Lung (tissue), 16 donors: ENCODE measurements around the gene MINAR1. TPM values are rescaled to one million over a fixed set of nuclear protein-coding genes. Genes with fewer than 3 reads are reported as not detected.
A peak's percentile ranks its signal among the peaks of the same experiment; 100 is the strongest.

Experiments used
- ATAC-seq: fragments of 200-7000 bp; cut with Tn5 transposase; one replicate; pipeline ENCODE4 v1.9.1; 2020; ENCODE audit warnings: moderate number of reproducible peaks; ENCODE audit not compliant: insufficient read depth, low FRiP score
- DNase-seq, 3 donors: peaks; one replicate each; pipeline ENCODE4 v3.0.0-alpha.2; 2013 to 2017
- H3K27ac ChIP-seq, 2 donors: one replicate each; pipeline ENCODE4 v1.5.1; 2013; ENCODE audit warnings: mild to moderate bottlenecking in 2 of 2, moderate library complexity in 2 of 2, control low read depth in 1 of 2, inconsistent platforms in 1 of 2, low read depth in 1 of 2, low read length in 1 of 2
- H3K27me3 ChIP-seq, 3 donors: one replicate each; pipeline ENCODE4 v1.5.1; 2013; ENCODE audit warnings: low read length in 2 of 3; ENCODE audit not compliant: control insufficient read depth in 3 of 3, insufficient read depth in 3 of 3
- H3K36me3 ChIP-seq, 4 donors: one replicate each; pipeline ENCODE4 v1.5.1; 2013; ENCODE audit warnings: low read length in 4 of 4, mild to moderate bottlenecking in 1 of 4, moderate library complexity in 1 of 4; ENCODE audit not compliant: control insufficient read depth in 4 of 4, insufficient read depth in 4 of 4
- H3K4me1 ChIP-seq, 5 donors: one replicate each; pipeline ENCODE4 v1.5.1; 2013; ENCODE audit warnings: low read length in 5 of 5, mild to moderate bottlenecking in 2 of 5, moderate library complexity in 1 of 5; ENCODE audit not compliant: control insufficient read depth in 5 of 5, insufficient read depth in 5 of 5
- H3K4me3 ChIP-seq: one replicate; pipeline ENCODE4 v1.5.1; 2013; ENCODE audit warnings: mild to moderate bottlenecking, control low read depth, moderate library complexity
- H3K9ac ChIP-seq, 2 donors: one replicate each; pipeline ENCODE4 v1.5.1; 2013; ENCODE audit warnings: low read length in 2 of 2, control low read depth in 1 of 2; ENCODE audit not compliant: insufficient read depth in 1 of 2
- H3K9me3 ChIP-seq, 4 donors: one replicate each; pipeline ENCODE4 v1.5.1; 2013; ENCODE audit warnings: low read length in 3 of 4, mild to moderate bottlenecking in 1 of 4, moderate library complexity in 1 of 4; ENCODE audit not compliant: control insufficient read depth in 4 of 4, insufficient read depth in 3 of 4
- CTCF ChIP-seq: IDR thresholded peaks from 2 replicates; pipeline ENCODE4 v1.5.1; 2012; ENCODE audit warnings: mild to moderate bottlenecking; ENCODE audit errors: control extremely low read depth, extremely low read depth
- WGBS, 2 donors: extraction: QIAGEN DNeasy Blood & Tissue Kit; methylation state at CpG; one replicate each; pipeline ENCODE4 v1.1.7; 2013; 5-methylcytosine and 5-hydroxymethylcytosine counted together
- long read RNA-seq, 5 donors: transcript quantifications; one replicate each; lab custom pipeline, GENCODE V29; 2026
- polyA plus RNA-seq, 2 donors: library from polyadenylated mRNA; stranded (reverse); fragments of 200-250 nt; gene quantifications; one replicate each; pipeline ENCODE4 v1.2.1, GENCODE V29; 2013
- total RNA-seq, 2 donors: library from RNA; depleted of rRNA in 1 of 2; stranded (reverse); fragments of >200 nt in 1 of 2; gene quantifications; one replicate each; pipeline ENCODE4 v1.2.1, GENCODE V29; 2014 to 2021
- donor health status: control.
- donor health status: control.
- donor health status: Bipolar disorder and iron deficiency.
- donor health status: healthy.
- donor health status: DM: yes; HTN: yes; CAD: no.

Gene MINAR1
- total RNA-seq (under 1 TPM; 0.37 TPM), polyA plus RNA-seq (under 1 TPM; 0.10 to 0.14 TPM)
- long read RNA-seq, donor 1, result 0 reads
- long read RNA-seq, donor 2, result 0 reads
- long read RNA-seq, donor 3, result 0 reads
- long read RNA-seq, donor 4, result 0 reads
- long read RNA-seq, donor 5, result 0 reads

GRCh38 chr15:79431636-79432344 lies at the start of gene MINAR1:
MINAR1 (plus strand) TSS chr15:79432336; CDS start chr15:79456148, 23,812 bp downstream.
- Histone ChIP-seq H3K27me3 (peaks cover 14 to 90% (median 74%) of the 10 kb centered on the region in 3 donors), H3K4me3 (peak within 1 kb of the TSS; percentile 30), H3K4me1 (peaks cover 0 to 17% (median 0%) of the 10 kb centered on the region in 5 donors), H3K27ac (no peak within 1 kb of the TSS), H3K9ac (no peak within 1 kb of the TSS), H3K36me3 (no peaks in the 10 kb centered on the region), H3K9me3 (peaks cover 0 to 3% (median 0%) of the 10 kb centered on the region in 4 donors)
- WGBS, 2 donors, result 1% methylated on average over 70 to 84 of the region's 84 CpGs
- no peak for TF ChIP-seq CTCF
- DNase-seq (peak; percentile 53 to 60 (median 58)), ATAC-seq (no peak)

GRCh38 chr15:79394231-79394630 lies 37.9 kb upstream of the MINAR1 start:
- H3K4me3 ChIP-seq, result no peak overlapping the region
- no peak overlapping the region for H3K27ac ChIP-seq
- peaks cover 0 to 4% (median 0%) of the 10 kb centered on the region in 3 donors for H3K27me3 ChIP-seq
- H3K9ac ChIP-seq, result no peak overlapping the region
- no peak for ATAC-seq
- WGBS, 2 donors, result 88 to 92% methylated on average over 4 of the region's 4 CpGs
- no peak for TF ChIP-seq CTCF
- peaks cover 0 to 8% (median 0%) of the 10 kb centered on the region in 4 donors for H3K9me3 ChIP-seq
- no peak for DNase-seq
- H3K4me1 ChIP-seq, result no peaks in the 10 kb centered on the region
- no peaks in the 10 kb centered on the region for H3K36me3 ChIP-seq

- no peak for TF ChIP-seq CTCF
- WGBS, 2 donors, result 53 to 66% methylated on average over 6 of the region's 6 CpGs
These were observed 35.3 kb upstream of the MINAR1 start for GRCh38 chr15:79396850-79397249.

More at GRCh38 chr15:79396850-79397249, 35.3 kb upstream of the MINAR1 start:
- Histone ChIP-seq H3K27ac (no peak overlapping the region), H3K4me3 (no peak overlapping the region), H3K27me3 (peaks cover 0 to 4% (median 0%) of the 10 kb centered on the region in 3 donors), H3K9me3 (peaks cover 0 to 8% (median 0%) of the 10 kb centered on the region in 4 donors), H3K36me3 (no peaks in the 10 kb centered on the region), H3K9ac (no peak overlapping the region), H3K4me1 (no peaks in the 10 kb centered on the region)
- DNase-seq (no peak), ATAC-seq (no peak)
